Measurements from ENCODE around the gene SIM2.

- no peak for TF ChIP-seq EZH2 (IDR thresholded peaks at IDR 0.05)
- TF ChIP-seq POLR2AphosphoS5 (IDR thresholded peaks at IDR 0.05; ENCODE audit: borderline replicate concordance, low read depth, low read length): no peak
- no peak for TF ChIP-seq FOXP2 (optimal IDR thresholded peaks at IDR 0.05; ENCODE audit: control extremely low read depth, extremely low read length, insufficient read depth)
These were observed 17.5 kb downstream of the SIM2 start for GRCh38 chr21:36716387-36716786.

Data from SK-N-MC (cell line).